Ishikawa (cell line): Measurements from ENCODE around the gene KIF3C.

Experiments
- TAF1 ChIP-seq: IDR thresholded peaks from 2 replicates; pipeline ENCODE4 v1.6.1; 2012; ENCODE audit warnings: low read depth, mild to moderate bottlenecking
- USF1 ChIP-seq: IDR thresholded peaks from 2 replicates; pipeline ENCODE4 v1.6.1; 2012

DNA sequence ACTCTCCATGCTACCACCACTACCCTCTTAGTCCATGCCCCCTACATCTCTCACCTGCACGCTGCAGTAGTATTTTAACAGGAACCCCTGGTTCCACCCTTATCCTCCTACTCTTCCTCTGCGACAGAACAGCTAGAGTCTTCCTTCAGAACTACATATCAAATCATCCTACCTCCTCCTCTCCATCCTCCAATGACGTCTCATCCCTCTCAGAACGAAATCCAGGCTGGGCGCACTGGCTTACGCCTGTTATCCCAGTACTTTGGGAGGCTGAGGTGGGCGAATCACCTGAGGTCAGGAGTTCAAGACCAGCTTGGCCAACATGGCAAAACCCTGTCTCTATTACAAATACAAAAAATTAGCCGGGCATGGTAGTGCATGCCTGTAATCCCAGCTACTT is 10.3 kb upstream of the KIF3C start:
- no peak for TF ChIP-seq TAF1
- TF ChIP-seq USF1 = no peak
